Measurements from ENCODE around the gene SULT1A1.
A peak's percentile ranks its signal among the peaks of the same experiment; 100 is the strongest.
"Not testable (repeated sequence)": the region's sequence is repeated elsewhere in the genome, so short reads cannot be mapped to it uniquely, and the experiment has no call there.

SULT1A1 gene

DNA sequence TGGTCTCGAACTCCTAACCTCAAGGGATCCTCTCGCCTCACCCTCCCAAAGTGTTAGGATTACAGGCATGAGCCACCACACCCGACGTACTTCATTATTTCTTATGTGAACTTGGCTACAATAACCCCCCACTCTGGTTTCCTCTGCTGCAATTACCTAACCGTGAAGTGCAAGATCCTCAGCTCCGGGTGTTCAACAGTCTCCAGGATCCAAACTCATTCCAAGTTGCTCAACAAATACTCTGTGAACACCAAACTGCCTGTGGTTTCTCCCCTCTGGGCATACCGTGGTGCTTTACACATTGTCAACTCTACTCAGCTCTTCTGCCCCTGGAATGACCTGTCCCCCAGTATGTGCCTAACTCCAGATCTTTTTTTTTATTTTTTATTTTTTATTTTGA is 6.8 kb upstream of the SULT1A1 start:
- no peak overlapping the region for H3K4me3 ChIP-seq (ENCODE audit: low read length)
- no peaks in the 10 kb centered on the region for H3K27me3 ChIP-seq (ENCODE audit: control insufficient read depth, insufficient read depth, low read length)
- no peak overlapping the region for H3K9ac ChIP-seq (ENCODE audit: low read length)

DNA sequence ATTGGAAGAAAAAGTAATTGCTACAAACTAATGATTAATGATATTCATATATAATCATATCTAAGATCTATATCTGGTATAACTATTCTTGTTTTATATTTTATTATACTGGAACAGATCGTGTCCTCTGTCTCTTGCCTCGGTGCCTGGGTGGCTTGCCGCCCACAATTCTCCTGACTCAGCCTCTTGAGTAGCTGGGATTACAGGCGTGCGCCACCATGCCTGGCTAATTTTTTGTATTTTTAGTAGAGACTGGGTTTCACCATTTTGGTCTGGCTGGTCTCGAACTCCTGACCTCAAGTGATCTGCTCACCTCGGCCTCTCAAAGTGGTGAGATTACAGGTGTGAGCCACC is 6.4 kb upstream of the SULT1A1 start:
- not testable (repeated sequence) for H3K9me3 ChIP-seq (ENCODE audit: control insufficient read depth, low read length); H3K36me3 ChIP-seq (ENCODE audit: control insufficient read depth, insufficient read depth, low read length); H3K9ac ChIP-seq (ENCODE audit: low read length); H3K27me3 ChIP-seq (ENCODE audit: control insufficient read depth, insufficient read depth, low read length); H3K4me3 ChIP-seq (ENCODE audit: low read length); H3K4me1 ChIP-seq (ENCODE audit: control insufficient read depth, insufficient read depth, low read length)

More for the DNA sequence above, 6.8 kb upstream of the SULT1A1 start:
- H3K9me3 ChIP-seq (ENCODE audit: control insufficient read depth, low read length) = no peaks in the 10 kb centered on the region
- H3K4me1 ChIP-seq (ENCODE audit: control insufficient read depth, insufficient read depth, low read length) = no peaks in the 10 kb centered on the region
- no peaks in the 10 kb centered on the region for H3K36me3 ChIP-seq (ENCODE audit: control insufficient read depth, insufficient read depth, low read length)

DNA sequence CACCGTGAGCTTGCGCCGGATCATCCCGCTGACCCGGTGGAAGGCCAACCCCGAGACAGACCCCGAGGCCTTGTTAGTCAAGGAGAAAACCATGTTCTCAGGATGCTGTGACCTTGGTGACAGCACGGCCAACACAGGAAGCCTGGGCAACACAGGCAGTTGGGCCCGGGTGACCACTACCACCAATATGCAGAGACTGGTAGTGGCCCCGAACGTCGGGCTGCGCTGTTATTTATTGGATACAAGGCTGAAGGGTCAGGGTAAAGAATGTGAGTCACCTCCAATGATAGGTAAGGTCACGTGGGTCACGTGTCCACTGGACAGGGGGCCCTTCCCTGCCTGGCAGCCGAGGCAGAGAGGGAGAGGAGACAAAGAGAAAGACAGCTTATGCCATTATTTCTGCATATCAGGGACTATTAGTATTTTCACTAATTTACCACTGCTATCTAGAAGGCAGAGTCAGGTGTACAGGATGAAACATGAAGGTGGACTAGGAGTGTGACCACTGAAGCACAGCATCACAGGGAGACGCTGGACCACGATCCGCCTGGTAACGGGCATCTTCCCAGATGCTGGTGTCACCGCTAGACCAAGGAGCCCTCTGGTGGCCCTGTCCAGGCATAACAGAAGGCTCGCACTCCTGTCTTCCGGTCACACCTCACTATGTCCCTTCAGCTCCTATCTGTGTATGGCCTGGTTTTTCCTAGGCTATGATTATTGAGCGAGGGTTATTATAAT is 5.8 kb upstream of the SULT1A1 start:
- not testable (repeated sequence) for H3K9me3 ChIP-seq (ENCODE audit: control insufficient read depth, low read length); H3K27me3 ChIP-seq (ENCODE audit: control insufficient read depth, insufficient read depth, low read length); H3K4me3 ChIP-seq (ENCODE audit: low read length); H3K4me1 ChIP-seq (ENCODE audit: control insufficient read depth, insufficient read depth, low read length); H3K36me3 ChIP-seq (ENCODE audit: control insufficient read depth, insufficient read depth, low read length); H3K9ac ChIP-seq (ENCODE audit: low read length)

DNA sequence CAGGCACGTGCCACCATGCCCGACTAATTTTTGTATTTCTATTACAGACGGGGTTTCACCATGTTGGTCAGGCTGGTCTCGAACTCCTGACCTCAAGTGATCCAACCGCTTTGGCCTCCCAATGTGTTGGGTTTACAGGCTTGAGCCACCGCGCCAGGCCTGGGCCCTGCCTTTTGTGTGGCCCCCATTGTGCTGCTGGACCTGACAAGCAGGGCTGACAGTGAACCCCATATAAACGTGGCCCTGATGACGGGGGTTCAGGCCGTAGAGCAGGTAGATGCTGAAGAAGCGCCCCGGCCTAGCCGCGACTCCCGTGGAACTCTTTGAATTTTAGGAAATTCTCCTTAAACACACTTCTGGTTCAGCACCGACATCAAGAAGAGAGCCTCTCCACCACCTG is 4.7 kb upstream of the SULT1A1 start:
- H3K4me1 ChIP-seq (ENCODE audit: control insufficient read depth, insufficient read depth, low read length) = peaks cover 13% of the 10 kb centered on the region
- not testable (repeated sequence) for H3K9me3 ChIP-seq (ENCODE audit: control insufficient read depth, low read length); H3K36me3 ChIP-seq (ENCODE audit: control insufficient read depth, insufficient read depth, low read length); H3K27me3 ChIP-seq (ENCODE audit: control insufficient read depth, insufficient read depth, low read length); H3K4me3 ChIP-seq (ENCODE audit: low read length); H3K9ac ChIP-seq (ENCODE audit: low read length)

DNA sequence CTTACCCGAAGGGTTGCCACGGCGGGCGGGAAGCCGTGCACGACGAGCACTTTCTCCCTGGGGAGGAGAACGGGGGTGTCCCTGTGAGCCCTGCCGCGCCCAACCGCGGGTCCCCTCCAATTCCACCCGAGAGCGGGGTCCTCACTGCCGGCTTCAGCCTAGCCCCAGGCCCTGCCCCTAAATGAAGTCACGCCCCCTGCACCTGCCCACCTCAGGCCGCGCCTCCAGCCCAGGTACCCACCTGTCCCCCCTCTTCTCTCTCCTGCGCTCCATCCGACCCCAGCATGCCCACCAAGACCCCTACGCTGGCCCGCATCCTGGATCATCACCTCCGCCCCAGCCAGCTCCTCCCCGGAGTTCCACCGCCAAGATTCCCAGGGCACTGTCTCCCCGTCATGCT is 4.1 kb upstream of the SULT1A1 start:
- not testable (repeated sequence) for H3K9me3 ChIP-seq (ENCODE audit: control insufficient read depth, low read length); H3K36me3 ChIP-seq (ENCODE audit: control insufficient read depth, insufficient read depth, low read length); H3K4me3 ChIP-seq (ENCODE audit: low read length); H3K27me3 ChIP-seq (ENCODE audit: control insufficient read depth, insufficient read depth, low read length); H3K9ac ChIP-seq (ENCODE audit: low read length)
- peaks cover 19% of the 10 kb centered on the region for H3K4me1 ChIP-seq (ENCODE audit: control insufficient read depth, insufficient read depth, low read length)

DNA sequence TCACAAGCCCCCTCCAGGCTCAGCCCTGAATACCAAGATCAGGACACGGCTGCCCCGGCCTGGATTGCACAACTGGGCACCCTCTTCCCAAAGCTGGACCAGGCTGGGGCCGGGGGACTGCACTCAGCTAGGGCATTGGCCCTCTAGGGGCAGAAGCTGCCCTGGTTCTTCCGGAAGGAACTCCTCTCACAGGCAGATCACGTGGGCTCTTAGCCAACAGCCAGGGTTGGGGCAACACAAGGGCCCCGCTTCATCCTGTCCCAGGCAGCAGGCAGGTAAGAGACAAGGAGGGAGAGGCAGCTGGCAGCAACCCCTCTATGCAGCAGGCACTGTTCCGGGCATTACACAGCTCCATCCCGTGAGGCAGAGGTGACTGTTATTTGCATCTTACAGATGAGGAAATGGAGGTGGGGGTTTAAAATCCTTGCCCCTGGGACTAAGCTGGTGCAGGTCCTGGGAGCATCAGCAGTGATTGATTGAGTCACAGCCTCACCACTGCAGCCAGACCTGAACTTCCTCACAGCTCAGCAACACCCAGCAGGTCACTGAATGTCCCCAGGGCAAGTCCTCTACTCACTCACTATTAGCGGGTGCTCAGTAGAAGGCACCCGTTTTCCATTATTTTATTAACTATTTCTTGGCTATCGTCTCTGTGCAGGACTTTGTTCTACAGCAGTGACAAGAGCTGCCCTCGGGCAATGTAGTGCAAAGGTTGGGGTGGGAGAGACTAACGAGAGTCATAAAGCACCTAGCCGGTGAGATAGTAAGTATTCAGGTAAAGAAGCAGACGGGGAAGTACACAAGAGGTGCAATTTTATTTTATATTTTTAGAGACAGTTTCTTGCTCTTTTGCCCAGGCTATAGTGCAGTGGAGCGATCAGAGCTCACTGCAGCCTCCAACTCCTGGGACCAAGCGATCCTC is 2.8 kb upstream of the SULT1A1 start:
- not testable (repeated sequence) for H3K36me3 ChIP-seq (ENCODE audit: control insufficient read depth, insufficient read depth, low read length); H3K27me3 ChIP-seq (ENCODE audit: control insufficient read depth, insufficient read depth, low read length); H3K9me3 ChIP-seq (ENCODE audit: control insufficient read depth, low read length); H3K9ac ChIP-seq (ENCODE audit: low read length); H3K4me3 ChIP-seq (ENCODE audit: low read length)
- peaks cover 22% of the 10 kb centered on the region for H3K4me1 ChIP-seq (ENCODE audit: control insufficient read depth, insufficient read depth, low read length)

DNA sequence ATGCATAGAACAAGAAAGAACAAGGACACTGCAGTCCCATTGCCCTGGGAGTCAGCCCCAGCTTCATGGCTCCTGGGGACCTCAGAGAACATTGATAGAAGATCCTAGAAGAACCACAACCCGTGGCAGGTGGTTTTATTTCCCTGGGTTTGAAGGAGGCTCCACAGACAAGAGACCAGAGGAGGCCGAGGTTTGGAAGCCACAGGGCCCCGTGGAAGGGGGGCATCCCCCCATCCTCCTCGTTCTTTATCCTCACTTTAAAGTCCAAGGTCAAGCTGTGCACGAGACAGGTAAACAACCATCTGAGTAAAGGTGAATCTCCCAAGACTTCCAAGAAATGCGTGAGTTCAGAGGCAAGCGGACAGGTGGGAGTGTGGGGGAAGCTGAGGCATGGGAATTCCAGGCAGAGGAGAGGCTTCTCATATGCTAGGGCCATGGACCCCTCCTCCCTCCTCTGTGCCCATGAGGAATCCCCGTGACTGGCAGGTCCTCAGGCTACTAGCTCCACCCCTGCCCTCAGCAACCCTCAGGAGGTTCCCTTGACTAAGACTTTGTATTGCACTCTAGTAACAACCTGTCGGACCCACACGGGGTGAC is 849 bp upstream of the SULT1A1 start:
- Histone ChIP-seq H3K9me3 (ENCODE audit: control insufficient read depth, low read length) (no peaks in the 10 kb centered on the region), H3K4me3 (ENCODE audit: low read length) (no peak overlapping the region), H3K27me3 (ENCODE audit: control insufficient read depth, insufficient read depth, low read length) (no peaks in the 10 kb centered on the region), H3K36me3 (ENCODE audit: control insufficient read depth, insufficient read depth, low read length) (no peaks in the 10 kb centered on the region), H3K9ac (ENCODE audit: low read length) (peak overlapping the region; percentile 62), H3K4me1 (ENCODE audit: control insufficient read depth, insufficient read depth, low read length) (peaks cover 22% of the 10 kb centered on the region)

DNA sequence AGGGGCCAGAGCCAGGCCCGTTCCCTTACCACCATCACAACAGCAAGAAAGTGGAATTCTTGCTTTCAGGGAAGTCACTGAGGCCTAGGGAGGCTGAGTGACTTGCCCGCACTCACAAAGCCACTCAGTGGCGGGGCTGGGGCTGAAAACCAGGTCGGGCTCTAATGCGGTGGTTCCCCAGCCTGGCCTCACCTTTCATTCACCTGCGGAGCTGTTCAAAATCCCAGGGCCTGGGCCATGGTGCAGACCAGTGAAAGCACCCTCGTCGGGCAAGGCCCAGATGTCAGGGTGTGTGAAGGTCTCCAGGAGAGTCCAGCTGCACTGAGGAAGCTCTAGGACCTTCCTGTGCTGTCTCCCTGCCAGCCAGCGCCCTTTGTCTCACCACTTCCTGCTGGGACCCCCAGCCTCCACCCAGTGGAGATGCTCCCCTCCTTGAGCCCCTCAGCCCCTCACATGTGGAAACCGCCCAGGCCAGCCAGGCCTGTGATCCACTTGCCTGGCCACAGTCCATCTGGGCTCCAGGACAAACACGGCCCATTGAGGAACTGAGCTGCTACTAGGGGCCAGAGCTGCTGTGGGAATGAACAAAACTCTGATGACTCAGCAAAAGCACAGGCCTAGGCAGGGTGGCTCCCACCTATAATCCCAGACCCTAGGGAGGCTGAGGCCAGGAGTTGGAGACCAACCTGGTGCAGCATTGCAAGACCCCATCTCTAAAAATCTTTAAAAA is 812 bp downstream of the SULT1A1 start:
- Histone ChIP-seq H3K4me1 (ENCODE audit: control insufficient read depth, insufficient read depth, low read length) (peaks cover 22% of the 10 kb centered on the region), H3K9ac (ENCODE audit: low read length) (peak overlapping the region; percentile 62), H3K4me3 (ENCODE audit: low read length) (peak overlapping the region; percentile 21)
- not testable (repeated sequence) for H3K36me3 ChIP-seq (ENCODE audit: control insufficient read depth, insufficient read depth, low read length); H3K27me3 ChIP-seq (ENCODE audit: control insufficient read depth, insufficient read depth, low read length); H3K9me3 ChIP-seq (ENCODE audit: control insufficient read depth, low read length)

DNA sequence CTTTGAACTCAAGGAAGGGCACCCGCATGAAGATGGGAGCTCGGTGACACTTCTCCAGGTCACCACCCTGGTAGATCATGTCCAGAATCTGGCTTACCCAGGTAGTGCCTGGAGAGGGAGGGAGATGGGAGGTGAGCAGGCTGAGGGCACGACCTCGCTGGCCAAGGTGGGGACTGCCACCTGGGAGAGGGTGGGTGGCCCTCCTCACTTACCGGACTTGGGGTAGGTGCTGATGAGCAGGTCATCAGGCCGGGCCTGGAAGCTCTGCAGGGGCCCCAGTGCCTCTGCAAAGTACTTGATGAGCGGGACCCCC is 1.4 kb downstream of the SULT1A1 start:
- not testable (repeated sequence) for H3K9ac ChIP-seq (ENCODE audit: low read length); H3K4me3 ChIP-seq (ENCODE audit: low read length); H3K27me3 ChIP-seq (ENCODE audit: control insufficient read depth, insufficient read depth, low read length); H3K9me3 ChIP-seq (ENCODE audit: control insufficient read depth, low read length); H3K36me3 ChIP-seq (ENCODE audit: control insufficient read depth, insufficient read depth, low read length)
- peaks cover 22% of the 10 kb centered on the region for H3K4me1 ChIP-seq (ENCODE audit: control insufficient read depth, insufficient read depth, low read length)

DNA sequence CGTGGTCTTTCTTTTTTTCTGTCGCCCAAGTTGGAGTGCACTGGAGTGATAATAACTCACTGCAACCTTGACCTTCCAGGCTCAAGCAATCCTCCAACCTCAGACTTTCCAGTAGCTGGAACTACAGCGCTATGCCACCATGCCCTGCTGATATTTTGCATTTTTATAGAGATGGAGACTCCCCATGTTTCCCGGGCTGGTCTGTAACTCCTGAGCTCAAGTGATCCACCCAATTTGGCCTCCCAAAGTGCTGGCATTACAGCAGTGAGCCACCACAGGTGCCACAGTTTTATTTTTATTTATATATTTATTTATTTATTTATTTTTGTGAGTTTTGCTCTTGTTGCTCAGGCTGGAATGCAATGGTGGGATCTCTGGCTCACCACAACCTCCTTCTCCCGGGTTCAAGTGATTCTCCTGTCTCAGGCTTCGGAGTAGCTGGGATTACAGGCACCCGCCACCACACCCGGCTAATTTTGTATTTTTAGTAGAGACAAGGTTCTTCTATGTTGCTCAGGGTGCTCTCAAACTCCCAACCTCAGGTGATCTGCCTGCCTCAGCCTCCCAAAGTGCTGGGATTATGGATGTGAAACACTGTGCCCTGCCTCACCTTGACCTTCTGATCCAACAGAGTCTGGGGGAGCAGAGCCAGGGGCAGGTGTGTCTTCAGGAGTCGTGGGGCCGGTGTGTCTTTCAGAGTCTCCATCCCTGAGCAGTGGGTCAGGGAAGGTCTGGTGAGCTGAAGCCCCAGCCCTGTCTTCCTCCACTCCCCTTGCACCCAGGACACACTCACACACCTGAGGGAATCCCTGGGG is 2.0 kb downstream of the SULT1A1 start:
- H3K27me3 ChIP-seq (ENCODE audit: control insufficient read depth, insufficient read depth, low read length); H3K36me3 ChIP-seq (ENCODE audit: control insufficient read depth, insufficient read depth, low read length); H3K9ac ChIP-seq (ENCODE audit: low read length); H3K4me3 ChIP-seq (ENCODE audit: low read length); H3K9me3 ChIP-seq (ENCODE audit: control insufficient read depth, low read length): not testable (repeated sequence)
- peaks cover 22% of the 10 kb centered on the region for H3K4me1 ChIP-seq (ENCODE audit: control insufficient read depth, insufficient read depth, low read length)

DNA sequence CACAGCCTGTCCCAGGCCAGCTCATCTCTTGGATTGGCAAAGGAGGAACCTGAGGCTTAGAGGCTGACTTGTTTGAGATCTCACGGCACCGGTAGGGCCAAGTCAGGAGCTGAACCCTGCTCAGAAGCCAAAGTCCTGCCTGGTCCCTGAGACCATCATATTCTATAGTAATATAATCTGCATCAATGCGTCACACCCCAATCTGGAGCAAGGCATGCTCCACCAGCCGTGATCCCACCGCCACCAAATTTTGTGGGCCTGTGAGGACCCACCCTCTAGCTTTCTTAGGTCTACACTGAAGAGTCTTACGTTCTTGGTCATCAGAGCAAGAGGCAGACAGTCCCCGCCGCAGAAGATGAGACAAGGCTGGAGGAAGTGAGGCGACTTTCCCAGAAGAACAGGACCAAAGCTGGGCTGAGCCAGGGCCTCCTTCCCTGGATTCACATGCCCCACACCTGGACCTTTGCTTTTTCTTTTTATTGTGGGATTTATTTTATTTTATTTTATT is 2.7 kb downstream of the SULT1A1 start:
- Histone ChIP-seq H3K4me1 (ENCODE audit: control insufficient read depth, insufficient read depth, low read length) (peaks cover 22% of the 10 kb centered on the region), H3K9me3 (ENCODE audit: control insufficient read depth, low read length) (no peaks in the 10 kb centered on the region), H3K36me3 (ENCODE audit: control insufficient read depth, insufficient read depth, low read length) (no peaks in the 10 kb centered on the region), H3K27me3 (ENCODE audit: control insufficient read depth, insufficient read depth, low read length) (no peaks in the 10 kb centered on the region), H3K9ac (ENCODE audit: low read length) (no peak overlapping the region), H3K4me3 (ENCODE audit: low read length) (no peak overlapping the region)

Data from mucosa of stomach (tissue), 1 donor.